Left lobe of liver (tissue), 2 donors: ENCODE data around the gene CD164L2. TPM values are rescaled to one million over a fixed set of nuclear protein-coding genes. Genes with fewer than 3 reads are reported as not detected.

Source experiments
- ATAC-seq: fragments of 200-7000 bp; cut with Tn5 transposase; one replicate; pipeline ENCODE4 v1.9.1; 2020; ENCODE audit warnings: mild to moderate bottlenecking, moderate library complexity
- DNase-seq: peaks from one replicate; pipeline ENCODE4 v3.0.0-alpha.2; 2020; ENCODE audit warnings: low spot score
- total RNA-seq: library from RNA; stranded (reverse); gene quantifications from one replicate; pipeline ENCODE4 v1.2.1, GENCODE V29; 2021
- donor health status: DM: no; HTN: no; CAD: no; lungs with moderate emphysema.
- donor health status: DM: no; HTN: yes; CAD: no.

The CD164L2 gene
- total RNA-seq, 1 donor from 2014 or later: not detected

DNA sequence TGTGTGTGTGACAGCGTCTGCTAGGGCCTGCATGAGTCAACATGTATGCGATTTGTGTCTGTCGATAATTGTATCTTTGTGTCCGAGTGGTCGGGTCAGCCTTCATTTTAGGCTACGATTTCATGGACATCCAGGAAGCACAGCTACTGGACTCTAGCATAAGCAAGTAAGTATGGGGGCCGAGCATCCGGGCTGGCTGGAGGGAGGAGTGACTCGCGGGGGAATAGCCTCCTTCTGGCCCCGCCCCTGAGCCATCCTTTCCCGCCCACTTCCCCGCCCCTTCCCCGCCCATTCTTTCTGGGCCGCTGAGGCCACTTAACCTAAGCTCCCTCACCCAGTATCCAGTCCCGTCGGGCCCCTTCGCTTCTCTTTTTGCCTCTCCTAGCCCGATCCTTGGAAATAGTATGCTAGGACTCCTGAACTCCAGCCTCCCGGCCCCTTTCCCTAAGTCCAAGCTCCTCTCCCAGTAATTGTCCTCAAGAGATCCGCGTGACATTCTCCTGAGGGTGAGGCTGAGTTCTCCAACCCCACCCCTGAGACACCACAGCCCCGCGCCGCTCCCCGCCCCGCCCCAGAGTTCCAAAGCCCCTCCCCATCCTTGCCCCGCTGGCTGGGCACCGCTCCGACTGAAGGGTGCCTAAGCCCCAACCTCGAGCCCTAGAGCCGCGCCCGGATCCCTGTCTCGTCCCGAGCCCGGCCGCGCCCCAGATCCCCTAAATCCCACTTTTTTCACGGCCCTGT is 17.6 kb downstream of the CD164L2 start:
- peak; percentile 78 for ATAC-seq
- DNase-seq: peak; percentile 83

DNA sequence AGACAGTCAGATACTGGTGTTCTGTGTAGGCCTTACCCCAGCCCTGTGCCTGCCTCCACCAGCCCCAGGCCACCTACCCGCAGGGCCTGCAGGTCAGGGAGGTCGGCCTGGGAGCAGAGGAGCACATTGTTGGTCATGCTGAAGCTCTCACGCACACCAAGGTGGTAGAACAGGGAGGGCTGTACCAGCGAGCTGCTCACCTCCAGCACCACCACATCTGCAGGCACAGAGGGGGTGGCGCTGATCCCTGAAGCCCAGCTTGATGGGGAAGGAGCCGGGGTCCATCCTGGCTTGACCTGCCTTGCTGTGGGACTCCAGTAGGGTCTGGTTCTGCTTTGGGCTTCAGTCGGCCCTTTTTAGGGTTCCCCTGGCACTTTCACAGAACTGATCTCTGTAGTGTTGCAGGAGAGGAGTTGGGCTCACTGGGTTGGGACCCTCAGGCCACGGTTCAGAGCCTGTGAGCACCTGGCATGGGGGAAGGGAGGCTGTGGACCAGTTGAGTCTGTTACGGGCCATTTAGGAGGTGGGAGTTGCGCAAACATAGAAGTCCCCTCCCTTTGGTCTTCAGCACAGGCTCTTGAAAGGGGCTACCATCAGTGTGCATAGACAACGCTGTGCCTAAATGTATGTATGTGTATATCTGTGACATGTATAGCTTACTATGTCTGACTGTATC is 18.3 kb downstream of the CD164L2 start:
- no peak for DNase-seq
- ATAC-seq: no peak

DNA sequence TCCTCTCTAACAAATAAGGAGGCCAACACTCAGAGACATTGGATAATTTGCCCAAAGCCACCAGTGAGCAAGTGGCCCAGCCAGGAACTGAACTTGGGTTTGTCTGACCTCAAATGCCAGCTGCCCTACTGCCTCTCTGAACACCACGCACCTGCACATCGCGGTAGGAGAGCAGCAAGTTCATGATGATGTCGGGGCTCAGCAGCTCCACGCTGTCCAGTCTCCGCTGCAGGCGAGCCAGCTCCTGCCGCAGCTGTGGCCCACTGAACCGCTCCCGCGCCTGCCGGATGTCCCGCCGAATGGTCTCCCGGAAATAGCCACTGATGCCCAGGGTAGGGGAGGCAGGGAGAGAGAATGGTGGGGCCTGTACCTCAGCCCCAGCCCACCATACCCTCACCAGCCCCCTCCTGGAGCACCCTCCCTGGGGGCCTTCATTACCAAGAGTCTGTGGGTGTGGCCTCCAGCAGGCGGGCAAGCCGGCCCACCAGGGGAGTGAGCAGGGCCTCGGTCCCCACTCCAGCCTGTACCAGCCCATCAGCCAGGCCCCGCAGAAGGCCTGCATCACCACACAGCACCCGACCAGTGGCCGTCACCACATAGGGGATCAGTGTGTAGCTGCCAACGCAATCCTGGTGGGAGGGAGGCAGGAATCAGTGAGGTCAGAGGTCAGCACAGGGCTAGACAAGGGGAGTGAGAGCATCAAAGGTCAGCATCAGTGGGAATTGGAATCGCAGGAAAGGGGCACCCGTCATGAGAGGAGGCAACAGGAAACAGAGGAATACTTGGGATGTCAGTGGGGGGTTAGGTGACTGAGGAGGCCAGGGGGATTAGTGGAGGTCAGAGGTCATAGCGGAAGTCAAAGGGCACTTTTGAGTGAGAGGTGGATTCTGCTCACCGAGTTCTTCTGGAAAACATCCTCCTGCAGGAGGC is 19.1 kb downstream of the CD164L2 start:
- ATAC-seq: no peak
- no peak for DNase-seq

DNA sequence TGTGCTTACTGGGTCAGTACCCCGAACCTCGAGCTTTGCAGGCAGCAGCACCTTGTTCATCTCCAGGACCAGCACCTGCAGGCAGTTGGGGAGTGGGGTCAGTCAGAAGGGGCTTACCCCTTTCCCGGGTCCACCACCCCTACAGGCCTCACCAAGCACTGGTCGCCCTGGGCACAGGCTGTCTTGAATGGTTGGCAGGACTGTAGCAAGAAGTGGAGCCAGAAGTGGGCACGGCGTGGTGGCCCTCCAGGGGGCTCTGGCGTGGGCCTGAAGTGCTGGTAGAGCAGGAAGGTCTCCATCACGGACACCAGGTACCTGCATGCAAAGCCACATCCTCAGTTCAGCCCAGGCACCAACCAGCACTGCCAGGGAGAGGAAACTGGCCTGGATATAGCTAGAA is 21.6 kb downstream of the CD164L2 start:
- DNase-seq (no peak), ATAC-seq (no peak)

DNA sequence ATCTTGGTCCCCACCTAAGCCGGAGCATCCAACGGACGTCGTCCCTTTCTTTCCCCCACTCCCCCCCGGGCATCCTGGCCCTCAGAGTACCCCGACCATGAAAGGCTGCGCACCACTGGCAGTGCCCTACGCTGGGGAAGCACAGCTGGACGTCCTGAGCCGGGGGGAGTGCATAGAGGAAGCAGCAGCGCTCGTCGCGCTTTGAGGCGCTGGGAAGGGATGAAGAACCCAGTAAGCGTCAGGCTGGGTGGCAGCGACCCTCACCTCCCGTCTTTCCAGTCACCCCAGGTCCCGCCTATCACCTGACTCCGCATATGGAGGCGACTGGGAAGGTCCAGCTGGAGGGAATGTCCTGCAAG is 22.1 kb downstream of the CD164L2 start:
- DNase-seq (no peak), ATAC-seq (no peak)

DNA sequence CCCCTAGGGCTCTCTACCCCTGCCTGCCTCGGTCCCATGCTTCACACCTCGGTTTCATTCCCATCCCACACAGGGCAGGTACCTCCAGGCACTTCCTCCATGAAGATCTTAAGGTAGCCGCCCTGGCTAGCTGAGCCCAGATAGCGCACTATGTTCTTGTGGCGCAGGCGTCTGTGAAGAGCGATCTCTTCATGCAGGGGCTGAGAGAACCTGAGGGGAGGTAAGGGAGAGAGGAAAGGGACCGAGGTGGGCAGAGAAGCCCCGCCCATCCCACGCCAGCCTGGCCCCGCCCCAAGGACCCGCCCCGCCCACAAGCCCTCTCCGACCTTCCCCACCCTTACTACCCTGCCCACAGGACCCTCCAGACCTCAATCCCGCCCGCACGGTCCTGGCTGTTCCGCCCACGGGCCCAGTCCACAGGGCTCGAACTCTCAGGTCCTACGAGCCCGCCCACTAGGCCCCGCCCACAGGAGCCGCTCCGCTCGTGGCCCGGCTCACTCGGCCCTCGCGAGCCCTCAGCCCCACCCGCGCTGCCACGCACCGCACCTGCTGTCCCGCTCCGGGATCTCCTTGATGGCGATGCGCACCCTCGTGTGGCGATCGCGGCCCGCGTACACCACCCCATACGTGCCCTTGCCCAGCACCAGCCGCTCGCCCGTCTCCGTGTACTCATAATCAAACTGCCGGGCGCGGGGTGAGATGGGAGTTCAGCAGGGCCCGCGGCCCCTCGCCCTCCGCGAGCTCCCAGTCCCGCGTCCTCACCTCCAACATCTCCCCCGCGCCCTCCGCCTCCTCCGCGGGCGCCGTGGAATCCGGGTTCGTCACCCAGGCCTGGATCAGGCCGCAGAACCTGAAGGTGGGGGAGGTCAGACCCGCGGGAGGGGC is 22.7 kb downstream of the CD164L2 start:
- ATAC-seq: no peak
- no peak for DNase-seq

DNA sequence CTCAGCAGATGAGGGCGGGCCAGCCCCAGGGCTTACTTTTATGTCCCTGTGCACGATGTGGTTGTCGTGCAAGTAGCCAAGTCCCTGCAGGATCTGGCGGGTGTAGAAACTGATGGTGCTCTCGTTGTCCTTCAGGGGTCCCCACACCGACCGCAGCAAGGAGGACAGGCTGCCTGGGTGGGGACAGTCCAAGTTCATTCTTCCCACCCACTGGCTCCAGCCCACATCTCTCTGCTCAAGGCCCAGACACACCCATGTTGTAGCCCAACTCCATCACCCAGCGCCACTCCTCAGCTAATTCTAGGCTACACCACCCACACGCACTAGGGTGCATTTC is 23.3 kb downstream of the CD164L2 start:
- no peak for ATAC-seq

DNA sequence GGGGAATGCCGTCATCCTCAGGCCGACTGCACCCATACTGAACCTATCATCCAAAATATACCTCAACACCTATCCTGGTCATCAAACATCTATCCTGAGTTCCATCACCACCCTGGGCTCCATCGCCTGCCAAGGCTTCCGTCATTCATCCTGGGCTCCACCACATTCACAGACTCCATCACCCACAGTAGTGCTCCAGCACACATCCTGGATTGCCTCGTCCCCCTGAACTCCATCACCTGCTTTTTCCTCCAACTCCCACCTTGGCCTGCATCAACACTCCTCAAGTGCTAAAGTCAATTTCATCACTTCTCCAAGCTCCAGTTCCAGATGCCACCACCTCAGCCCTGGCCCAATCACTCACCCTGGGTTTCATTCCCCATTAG is 24.2 kb downstream of the CD164L2 start:
- ATAC-seq: no peak
- DNase-seq: no peak

More for the DNA sequence above, 23.3 kb downstream of the CD164L2 start:
- no peak for DNase-seq

DNA sequence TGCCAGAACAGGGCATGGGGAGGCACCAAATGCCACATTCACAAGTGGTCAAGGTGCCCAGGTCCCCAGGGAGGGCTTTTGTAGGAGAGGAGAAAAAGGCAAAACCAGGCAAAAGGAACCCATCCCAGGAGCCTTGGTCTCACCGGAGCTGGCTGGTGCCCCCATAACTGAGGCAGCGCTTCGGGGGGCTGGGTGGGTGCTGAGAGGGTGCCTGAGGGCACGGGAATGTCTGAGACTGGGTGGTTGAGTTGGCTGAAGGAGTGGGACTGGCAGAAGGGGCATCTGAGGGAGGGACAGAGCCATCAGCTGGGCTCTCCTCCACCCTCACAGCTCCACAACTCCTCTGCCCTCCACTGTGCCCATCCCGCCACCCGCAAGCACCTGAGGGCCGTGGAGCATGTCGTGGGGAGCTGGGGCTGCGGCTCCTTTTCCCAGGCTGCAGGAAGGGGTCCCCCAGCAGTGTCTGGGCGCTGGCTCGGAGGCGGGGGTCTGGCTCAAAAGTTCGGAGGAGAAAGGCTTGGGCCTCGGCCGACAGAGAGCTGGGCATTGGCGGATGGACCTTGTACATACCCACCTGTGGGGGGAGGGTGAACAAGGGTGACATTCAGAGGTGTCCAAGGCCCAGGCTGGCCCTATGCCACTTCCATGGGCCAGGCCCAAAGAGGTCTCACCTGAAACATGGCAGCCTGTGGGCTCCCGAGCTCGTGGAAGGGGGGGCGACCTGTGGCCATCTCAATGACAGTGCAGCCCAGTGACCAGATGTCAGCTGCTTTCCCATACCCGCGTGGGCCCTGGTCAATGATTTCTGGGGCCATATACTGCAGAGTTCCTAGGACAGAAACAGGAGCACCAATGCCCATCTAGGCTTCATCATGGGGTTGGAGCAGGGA is 24.9 kb downstream of the CD164L2 start:
- no peak for DNase-seq

DNA sequence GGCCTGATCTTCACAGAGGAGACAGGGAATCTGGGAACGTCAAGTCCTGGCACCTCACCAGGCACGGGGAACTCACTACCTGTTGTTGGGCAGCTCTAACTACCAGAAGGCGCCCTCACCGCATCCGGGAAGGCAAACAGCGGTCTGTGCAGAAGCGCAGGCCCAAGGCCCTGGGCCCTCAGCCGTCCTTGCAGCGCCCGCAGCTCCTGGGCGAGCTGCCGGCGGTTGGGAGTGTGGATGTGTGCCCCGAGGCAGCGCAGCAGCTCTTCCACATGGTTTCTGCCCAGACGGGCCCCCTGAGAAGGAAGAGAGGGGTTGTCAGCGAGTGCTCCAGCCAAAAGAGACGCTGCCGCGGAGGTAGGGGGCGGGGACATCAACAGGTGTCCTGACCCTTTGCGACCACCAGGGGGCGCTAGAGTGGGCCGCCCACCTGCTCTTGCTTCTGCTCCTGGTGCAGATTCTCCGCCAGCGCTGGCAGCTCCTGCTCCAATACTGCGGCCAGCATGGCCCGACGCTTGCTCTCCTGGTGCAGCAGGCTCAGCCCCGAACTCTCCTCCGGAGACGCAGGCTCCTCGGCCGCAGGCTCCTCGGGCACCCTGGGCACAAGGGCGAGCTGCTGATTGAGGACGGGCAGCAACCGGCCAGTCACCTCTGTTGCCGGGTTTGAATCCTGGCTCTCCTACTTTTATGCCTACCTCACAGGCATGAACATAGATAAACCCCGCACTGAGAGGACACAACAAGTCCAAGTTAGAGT is 25.7 kb downstream of the CD164L2 start:
- DNase-seq: peak; percentile 81
- peak; percentile 97 for ATAC-seq

More for the DNA sequence above, 24.9 kb downstream of the CD164L2 start:
- ATAC-seq: no peak

DNA sequence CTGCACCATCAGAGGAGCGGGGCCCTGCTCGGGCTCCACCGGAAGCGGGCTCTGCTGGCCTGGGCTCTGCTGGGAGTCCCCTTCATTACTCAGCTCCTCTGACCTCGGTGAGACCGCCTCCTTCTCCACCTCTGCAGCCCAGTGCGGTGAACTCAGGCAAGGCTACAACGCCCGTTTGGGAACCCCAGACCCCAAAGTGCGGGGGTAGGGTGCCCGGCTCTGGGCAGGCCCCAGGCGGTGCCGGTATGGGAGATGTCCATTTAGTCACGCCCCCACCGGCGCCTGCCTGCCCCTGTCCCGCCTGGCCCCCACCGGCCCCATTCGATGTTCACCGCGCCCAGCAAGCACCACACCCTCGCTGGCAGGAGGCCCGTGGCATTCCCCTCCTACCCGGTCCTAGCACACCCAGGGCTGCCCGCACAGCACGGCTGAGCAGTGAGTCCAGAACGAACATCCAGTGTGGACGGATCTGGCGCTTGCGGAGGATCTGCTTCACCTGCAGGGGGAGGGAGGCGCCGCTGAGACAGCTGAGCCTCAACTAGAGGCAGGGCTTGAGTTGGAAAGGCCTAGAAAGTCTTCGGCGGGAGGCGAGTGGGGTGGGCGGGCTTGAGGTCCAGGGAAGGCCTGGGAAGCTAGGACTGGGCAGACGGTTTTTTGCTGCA is 26.4 kb downstream of the CD164L2 start:
- DNase-seq (no peak), ATAC-seq (no peak)

DNA sequence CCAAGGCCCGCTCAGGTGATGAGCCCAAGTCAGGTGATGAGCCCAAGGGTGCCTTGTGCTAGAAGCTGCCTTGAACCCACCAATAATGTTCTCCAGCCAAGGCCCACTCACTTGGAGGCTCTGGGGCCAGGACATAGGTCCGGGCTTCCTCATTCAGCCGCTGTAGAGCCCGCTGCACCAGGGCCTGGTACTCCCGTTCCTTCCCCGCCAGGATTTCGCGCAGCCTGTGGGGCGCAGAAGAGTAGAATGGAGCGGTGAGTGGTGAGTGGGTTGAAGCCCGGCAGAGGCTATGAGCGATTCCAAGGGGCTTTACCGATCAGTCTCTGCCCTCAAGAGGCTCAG is 26.9 kb downstream of the CD164L2 start:
- no peak for DNase-seq
- ATAC-seq: no peak

DNA sequence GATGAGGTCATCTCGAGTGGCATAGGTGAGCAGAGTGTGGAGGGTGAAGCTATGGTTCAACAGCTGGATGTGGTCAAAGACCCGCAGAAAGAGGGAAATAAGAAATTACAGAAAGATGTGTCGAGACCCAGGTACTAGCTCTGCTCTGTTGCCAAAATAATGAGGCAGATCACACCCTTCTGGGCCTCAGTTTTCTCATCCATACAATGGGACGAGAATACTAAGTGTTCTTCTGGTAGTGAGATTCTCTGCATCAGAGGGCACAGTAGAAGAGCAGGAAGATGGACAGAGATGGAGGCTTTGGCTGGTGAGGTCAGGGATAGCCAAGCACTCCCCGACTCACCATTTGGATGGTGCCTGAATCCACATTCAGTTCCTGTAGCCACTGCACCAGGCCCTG is 27.4 kb downstream of the CD164L2 start:
- no peak for ATAC-seq

DNA sequence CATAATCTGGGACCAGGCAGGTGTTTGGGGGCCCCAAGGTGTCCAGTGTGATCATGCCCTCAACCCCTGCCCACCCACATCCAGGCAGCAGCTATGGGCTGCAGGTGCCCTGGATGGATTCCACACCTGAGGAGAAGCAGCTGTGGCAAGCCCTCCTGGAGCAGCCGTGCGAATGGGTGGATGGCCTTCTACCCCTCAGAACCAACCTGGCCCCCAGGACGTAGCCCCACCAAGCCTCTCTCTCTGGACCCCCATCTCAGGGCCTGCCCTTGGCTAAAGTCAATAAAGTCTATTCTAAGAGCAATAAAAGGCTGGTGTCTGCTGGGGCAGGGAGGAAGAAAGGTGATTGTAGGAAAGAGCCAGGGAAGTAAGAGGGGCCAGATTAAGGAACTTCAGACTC is 29.5 kb downstream of the CD164L2 start:
- ATAC-seq: no peak
- DNase-seq: no peak

More for the DNA sequence above, 27.4 kb downstream of the CD164L2 start:
- DNase-seq: no peak

DNA sequence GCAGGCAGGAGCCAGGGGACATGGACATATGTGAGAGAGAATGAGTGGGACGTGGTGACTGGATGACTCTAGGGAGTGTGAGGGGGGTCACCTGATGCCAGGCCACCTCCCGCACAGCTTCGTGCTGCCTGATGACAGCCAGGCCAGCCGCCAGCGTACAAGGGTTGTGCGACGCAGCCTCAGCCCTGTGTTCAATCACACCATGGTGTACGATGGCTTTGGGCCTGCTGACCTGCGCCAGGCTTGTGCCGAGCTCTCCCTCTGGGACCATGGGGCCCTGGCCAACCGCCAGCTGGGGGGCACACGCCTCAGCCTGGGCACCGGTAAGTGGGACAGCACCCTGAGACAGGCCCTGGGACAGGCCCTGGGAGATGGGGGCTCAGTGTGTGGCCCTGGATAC is 30.0 kb downstream of the CD164L2 start:
- ATAC-seq (no peak), DNase-seq (no peak)

DNA sequence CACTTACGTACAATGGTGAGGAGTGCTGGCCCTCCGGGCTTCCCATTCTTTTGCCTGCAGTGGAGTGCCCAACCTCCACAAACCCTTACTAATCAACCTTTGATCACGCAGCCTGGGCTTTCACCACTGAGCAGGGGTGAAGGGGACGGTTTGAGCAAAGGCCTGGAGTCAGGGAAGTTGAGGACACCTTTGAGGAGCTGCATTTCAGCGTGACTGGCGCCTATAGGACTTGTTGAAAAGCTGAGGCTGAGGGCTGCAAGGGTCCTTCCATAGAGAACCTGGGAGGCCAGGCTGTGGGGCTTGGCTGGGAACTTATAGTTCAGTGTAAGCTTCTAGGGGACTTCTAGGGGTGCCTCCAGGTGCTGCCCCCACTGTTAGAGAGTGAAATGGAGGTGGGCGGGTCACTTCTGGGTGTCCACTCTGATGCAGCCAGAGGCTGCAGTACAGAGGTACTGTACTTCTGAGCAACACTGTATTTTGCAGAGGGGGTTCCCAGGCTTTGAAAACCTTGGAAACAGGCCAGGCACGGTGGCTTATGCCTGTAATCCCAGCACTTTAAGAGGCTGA is 31.5 kb downstream of the CD164L2 start:
- ATAC-seq (peak; percentile 61), DNase-seq (no peak)

DNA sequence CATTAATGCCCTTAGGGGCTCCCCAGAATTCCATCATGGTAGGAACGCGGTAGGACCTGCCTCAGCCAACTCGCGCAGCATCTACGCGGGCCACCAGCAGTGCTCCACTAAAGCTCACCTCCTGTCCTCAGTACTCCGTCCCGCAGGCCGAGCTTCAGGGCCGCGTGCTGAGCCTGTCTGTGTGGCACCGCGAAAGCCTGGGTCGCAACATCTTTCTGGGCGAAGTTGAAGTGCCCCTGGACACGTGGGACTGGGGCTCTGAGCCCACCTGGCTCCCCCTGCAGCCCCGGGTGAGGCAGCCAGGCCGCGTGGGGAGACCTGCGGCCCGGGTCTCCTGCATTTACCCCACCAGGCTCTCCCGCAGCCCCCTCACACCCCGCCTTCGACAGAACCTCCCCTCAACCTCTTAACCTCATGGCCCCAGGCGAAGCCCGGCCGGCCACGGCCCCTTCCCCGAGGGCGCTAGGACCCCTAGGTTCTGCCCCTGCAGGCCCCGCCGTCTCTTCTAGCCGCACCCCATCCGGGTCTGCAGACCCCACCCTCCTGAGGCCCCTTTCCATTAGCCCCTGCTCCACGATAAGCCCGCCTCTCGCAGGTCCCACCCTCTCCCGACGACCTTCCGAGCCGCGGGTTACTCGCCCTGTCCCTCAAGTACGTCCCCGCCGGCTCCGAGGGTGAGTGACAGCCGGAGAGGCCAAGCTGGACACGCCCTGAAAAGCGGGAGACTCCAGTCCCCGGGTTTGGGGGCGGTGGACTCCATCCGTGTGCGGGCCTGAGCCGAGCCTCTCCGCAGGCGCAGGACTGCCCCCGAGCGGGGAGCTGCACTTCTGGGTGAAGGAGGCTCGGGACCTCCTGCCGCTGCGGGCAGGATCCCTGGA is 32.2 kb downstream of the CD164L2 start:
- ATAC-seq (peak; percentile 6), DNase-seq (no peak)
